GM12892 (cell line): Measurements from ENCODE around the gene STK10.

ENCODE experiments used
- DNase-seq: peaks from one replicate; pipeline ENCODE4 v3.0.0; 2011; ENCODE audit not compliant: insufficient read length
- FAIRE-seq: peaks from 2 replicates; lab custom pipeline; 2011; peaks lifted over from hg19 to GRCh38; lab: Jason Lieb, UNC
- POLR2A ChIP-seq: IDR thresholded peaks from 2 replicates; pipeline ENCODE4 v1.6.1; 2011; ENCODE audit warnings: low read depth, low read length, control low read depth
- POLR2AphosphoS5 ChIP-seq: IDR thresholded peaks from 2 replicates; pipeline ENCODE4 v1.6.1; 2011; ENCODE audit warnings: low read depth, low read length, control low read depth
- TAF1 ChIP-seq: IDR thresholded peaks from 2 replicates; pipeline ENCODE4 v1.6.1; 2011; ENCODE audit warnings: low read depth, mild to moderate bottlenecking, control low read depth, low read length, borderline replicate concordance

The STK10 gene

DNA sequence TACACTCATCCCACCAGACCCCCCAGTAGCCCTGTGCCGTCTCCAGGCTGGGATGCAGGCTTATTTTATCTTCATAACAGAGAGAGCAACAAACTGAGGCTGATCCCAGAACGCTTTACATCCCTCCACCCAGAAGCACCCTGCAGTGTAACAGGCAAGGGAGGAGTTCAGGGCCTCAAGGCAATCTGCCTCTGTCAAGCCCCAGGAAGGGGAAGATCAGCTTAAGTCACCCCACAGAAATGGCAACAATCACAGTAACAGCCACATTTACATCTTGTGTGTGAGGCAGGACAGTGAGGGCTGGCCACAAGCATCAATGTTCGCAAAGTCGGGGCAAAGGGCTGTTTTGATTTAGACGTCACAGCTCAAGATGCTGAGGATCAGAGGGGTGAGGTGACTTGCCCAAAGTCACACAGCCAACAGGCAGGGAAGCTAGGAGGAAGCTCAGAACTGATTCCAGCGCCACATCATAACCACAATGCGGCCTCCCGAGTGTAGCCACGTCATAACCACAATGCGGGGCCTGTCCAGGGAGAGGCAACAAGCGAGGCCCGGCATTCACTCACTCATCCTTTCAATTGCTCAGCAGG, 14.4 kb downstream of the STK10 start:
- DNase-seq = no peak
- TF ChIP-seq POLR2A = no peak
- no peak for TF ChIP-seq TAF1
- TF ChIP-seq POLR2AphosphoS5 = no peak
- FAIRE-seq = no peak

DNA sequence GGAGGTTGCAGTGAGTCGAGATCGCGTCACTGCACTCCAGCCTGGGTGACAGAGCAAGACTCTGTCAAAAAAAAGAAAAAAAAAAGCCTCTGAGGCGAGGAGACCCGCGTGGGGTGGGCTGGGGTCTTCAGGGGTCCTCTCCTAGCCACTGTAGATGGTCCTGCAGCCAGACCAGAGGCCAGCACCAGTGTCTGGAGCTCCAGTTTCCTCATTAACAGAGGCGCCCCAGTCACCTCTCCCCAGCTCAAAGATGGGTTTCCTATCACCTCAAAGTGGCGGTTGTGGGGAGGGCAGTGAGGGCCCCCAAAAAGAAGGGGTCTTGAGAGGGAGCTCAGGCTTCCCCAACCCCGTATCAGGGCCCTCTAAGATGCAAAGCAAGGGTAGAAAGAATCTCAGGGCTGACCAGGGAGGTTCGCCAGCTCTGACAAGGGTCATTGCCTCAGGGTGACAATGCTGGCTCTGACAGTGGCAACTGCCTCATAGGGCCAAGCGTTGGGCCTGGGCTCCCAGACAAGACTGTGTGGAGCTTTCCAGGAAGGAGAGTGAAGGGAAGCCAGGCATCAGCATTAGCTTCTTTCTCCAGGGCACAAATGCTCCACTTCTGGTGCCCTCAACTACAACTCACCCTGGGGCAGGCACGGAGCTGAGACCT, 15.0 kb downstream of the STK10 start:
- no peak for FAIRE-seq
- no peak for DNase-seq
- TF ChIP-seq TAF1 (no peak), POLR2A (no peak), POLR2AphosphoS5 (no peak)

DNA sequence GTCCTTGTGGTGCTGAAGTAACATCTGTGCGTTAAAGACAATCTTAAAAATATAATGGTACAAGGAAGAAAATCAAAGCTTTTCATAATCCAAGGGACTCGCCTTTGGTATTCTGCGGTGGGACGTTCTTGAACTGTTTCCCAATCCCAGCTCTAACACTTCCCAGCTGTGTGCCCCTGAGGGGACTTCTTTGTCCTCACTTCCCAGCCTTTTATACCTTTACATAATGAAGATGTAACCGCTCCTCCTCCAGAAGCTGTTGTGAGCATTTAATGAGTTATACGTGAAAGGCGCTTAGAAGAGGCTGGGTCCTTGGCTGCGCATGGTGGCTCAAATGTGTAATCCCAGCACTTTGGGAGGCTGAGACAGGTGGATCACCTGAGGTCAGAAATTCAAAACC, 16.9 kb downstream of the STK10 start:
- FAIRE-seq (no peak), DNase-seq (no peak)
- no peak for TF ChIP-seq POLR2AphosphoS5

DNA sequence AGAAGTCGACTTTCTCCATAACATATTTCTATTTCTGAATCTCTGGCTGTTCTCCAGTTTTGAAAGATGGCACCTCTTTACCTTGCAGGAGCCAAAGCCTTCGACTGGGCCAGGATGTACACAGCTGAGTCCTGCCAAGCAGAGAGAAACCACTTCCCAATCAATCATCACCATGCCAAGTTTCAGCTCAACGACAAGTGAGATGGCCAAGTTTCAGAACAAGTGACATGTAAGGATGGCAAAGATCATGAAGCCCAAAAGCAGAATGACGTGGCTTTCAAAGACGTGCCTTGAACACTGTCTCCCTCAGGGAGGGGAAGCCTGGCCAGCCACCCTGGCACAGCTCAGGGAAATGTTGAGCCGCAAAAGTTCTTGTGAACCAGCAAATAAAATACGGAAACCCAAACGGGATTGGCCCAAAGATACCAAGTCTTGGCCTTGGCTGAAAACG, 17.7 kb downstream of the STK10 start:
- TF ChIP-seq POLR2A = no peak
- no peak for TF ChIP-seq TAF1
- TF ChIP-seq POLR2AphosphoS5 = no peak
- no peak for FAIRE-seq
- DNase-seq = no peak

DNA sequence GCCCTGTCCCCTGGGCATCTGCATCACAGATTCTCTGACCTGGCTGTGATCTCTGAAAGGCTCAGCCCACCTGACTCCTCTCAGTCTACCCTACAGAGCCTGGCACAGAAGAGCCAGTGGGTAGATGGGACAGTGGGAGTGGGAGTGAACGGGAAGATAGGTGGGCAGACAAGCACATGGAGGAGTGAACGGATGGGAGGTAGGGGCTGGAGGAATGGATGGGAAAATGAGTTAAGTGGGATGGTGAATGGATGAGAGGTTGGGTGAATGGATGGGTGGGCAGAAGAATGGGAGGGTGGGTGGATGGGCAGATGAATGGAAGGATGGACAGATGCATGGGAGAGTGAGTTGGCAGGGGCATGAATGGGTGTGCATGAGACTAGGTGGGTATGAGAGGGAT, 18.8 kb downstream of the STK10 start:
- DNase-seq (no peak), FAIRE-seq (no peak)
- TF ChIP-seq TAF1 (no peak), POLR2A (no peak), POLR2AphosphoS5 (no peak)

DNA sequence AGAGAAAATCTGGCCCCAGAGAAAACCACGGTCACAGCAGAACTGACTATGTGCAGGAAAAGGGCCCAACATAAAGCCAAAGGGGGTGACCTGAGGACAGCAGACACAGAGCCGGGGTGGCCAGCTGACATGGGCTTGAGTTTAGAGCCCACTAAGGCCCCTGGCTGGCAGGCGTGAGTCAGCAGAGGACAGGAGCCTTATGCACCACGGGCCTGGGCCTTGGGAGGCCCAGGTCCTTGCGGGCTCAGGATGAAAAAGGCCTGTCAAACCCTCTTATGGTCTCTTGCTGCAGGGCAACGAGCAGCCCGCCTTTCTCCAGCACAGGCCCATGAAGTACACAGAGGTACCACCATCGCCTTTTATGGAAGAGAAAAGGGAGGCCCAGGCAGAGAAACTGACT, 19.7 kb downstream of the STK10 start:
- no peak for DNase-seq
- no peak for FAIRE-seq

DNA sequence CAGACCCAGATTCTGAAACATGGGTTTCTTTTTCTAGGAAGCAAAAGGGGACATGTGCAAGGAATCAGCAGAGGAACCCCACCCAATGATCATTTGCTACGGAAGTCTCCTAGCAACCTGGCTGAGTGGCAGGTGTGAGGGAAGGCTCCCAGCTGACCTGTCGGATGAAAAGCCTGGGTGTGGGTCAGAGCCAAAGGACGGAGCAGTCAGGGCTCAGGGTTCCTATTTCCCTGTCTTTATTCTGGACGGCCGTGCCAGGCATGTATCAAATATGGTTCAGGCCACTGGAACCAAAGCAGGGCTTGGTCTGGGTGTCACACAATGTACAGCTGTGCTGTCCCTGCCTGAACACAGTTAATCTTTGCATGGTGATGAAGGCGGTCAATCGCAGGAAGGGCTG, 20.1 kb downstream of the STK10 start:
- TF ChIP-seq POLR2A (no peak), TAF1 (no peak)
- DNase-seq (no peak), FAIRE-seq (peak; percentile 40)

More for the DNA sequence above, 19.7 kb downstream of the STK10 start:
- TF ChIP-seq POLR2AphosphoS5 (no peak), POLR2A (no peak), TAF1 (no peak)

DNA sequence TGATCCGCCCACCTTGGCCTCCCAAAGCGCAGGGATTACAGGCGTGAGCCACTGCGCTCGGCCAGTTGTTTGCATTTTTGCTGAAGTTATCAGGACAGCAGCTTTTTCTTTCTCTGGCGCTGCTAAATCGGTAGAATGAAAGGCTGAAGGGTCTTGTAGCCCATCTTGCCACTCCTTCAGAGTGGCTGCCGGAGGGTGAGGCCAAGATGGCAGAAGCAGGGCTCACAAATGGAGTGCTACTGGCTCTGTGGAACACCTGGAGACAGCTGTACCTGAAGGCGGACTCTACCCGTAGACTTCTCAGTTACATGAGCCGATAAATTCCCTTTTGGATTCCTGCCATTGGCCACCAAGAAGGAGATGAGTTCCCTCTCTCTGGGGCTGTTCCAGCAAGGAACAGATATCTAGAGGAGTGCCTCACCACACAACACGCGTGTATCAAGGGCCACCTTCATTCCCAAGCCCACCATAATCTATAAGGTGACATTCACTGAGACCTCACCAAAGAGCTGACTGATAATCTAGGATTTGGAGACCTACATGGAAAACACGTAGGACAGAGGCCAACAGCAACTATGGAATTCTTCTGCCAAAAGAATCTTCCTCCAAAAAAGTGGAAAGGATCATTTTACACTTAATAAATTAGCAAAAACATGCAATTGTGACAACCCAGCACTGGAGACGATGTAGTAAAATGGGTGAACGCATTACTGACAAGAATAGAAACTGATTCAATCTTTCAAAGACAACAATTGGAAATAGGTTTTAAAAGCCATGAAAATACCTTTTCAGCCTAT, 21.8 kb downstream of the STK10 start:
- no peak for TF ChIP-seq POLR2AphosphoS5
- no peak for TF ChIP-seq POLR2A
- no peak for TF ChIP-seq TAF1
- DNase-seq (no peak), FAIRE-seq (no peak)

DNA sequence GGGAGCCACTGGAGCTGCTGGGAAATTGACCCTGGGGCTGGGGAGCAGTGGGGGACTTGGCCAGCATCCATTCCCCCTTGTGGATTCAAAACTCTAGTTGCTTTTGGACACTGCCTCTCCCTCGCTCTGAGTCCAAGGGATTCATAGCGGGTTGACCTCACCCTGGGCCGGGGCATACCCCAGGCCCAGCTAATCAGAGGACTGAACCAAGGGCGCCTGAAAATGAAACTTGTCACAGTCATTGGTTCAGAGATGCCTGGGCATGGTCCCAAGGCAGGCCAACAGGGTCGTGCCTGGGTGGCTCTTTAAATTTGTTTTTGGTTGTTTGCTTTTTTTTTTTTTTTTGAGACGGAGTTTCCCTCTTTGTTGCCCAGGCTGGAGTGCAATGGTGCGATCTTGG, 22.6 kb downstream of the STK10 start:
- TF ChIP-seq POLR2AphosphoS5 (no peak), TAF1 (no peak), POLR2A (no peak)
- DNase-seq (no peak), FAIRE-seq (no peak)

DNA sequence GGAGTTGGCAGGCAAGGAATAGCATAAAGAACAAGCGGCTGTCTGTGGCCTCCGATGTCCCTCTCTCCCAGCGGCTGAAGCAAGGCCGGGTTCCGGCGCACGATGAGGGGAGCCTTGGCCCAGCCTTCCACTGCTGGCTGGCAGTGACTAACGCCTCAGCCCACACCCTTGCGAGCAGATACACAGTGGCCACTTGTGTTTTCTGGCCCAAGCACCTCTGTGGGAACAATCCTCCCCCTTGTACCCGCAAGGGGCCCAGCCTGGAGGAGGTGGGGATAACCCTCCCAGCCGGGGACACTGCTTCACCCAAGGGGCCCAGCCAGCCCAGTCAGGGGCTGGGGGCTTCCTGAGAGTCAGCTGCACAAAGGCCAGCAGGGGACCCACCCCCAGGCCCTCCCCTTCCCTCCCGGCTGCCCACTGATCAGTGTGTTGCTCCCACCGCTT, 23.2 kb downstream of the STK10 start:
- FAIRE-seq (no peak), DNase-seq (no peak)
- TF ChIP-seq POLR2AphosphoS5 = no peak
- no peak for TF ChIP-seq TAF1
- no peak for TF ChIP-seq POLR2A

DNA sequence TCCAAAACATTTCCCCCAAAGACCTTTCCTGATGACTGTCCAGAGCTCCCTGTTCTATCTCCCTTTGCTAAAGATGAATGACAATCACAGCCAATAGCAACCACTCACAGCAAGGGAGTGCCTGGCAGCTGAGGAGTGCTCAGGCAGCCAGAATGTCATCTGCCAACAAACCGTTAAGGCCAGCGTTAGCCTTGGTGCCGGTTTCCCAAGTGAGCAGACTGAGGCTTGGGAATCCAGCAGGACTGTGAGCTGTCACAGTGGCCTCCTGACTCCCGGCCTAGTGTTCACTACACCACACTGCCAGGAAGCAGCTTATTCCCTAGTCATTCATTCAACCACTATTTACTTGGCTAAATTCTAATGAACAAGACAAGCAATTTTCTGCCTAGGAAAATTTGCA, 24.7 kb downstream of the STK10 start:
- no peak for FAIRE-seq
- DNase-seq = no peak
- no peak for TF ChIP-seq POLR2AphosphoS5
- no peak for TF ChIP-seq TAF1
- TF ChIP-seq POLR2A = no peak

DNA sequence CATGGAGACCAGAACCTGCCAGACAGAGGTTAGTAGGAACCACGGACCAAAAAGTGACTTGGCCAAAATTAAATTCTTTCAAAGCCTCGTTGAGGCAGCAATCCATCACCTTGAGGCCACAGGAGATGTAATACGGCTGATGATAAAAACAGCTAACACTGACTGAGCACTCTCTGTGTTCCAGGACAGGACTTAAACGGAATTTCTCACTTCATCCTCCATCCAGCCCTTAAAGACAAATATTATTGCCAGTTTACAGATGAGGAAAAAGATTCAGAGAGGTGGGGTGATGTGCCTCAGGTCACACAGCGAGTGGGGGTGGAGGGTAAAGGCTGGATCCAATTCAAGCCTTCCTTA, 25.1 kb downstream of the STK10 start:
- TF ChIP-seq POLR2AphosphoS5 (no peak), TAF1 (no peak), POLR2A (no peak)
- FAIRE-seq (no peak), DNase-seq (no peak)
